ENCODE measurements around the gene ZNF177.

GRCh38 chr19:9348253-9348652 lies 14.6 kb upstream of the ZNF177 start:
- TF ChIP-seq POLR2A (IDR thresholded peaks at IDR 0.05; ENCODE audit: low read depth, low read length), result no peak
- no peak for TF ChIP-seq POLR2AphosphoS5 (IDR thresholded peaks at IDR 0.05; ENCODE audit: low read depth, low read length)
- TF ChIP-seq TAF1 (IDR thresholded peaks at IDR 0.05; ENCODE audit: low read depth, low read length), result no peak
- no peak for TF ChIP-seq POU2F2 (IDR thresholded peaks at IDR 0.05; ENCODE audit: low read depth, low read length)
- no peak for TF ChIP-seq SPI1 (IDR thresholded peaks at IDR 0.05; ENCODE audit: low read depth, low read length)

All from GM12891 (cell line).